ENCODE results near the gene TEX54.

The TEX54 gene

GRCh38 chr11:62787005-62787759 lies 45.5 kb downstream of the TEX54 start, which contains the start of gene TMEM179B:
Gene TMEM179B, plus strand, starts transcription at chr11:62787402. Its CDS starts 30 bp downstream, at chr11:62787432.
- peak; percentile 98 for DNase-seq (ENCODE audit: low read depth)

DNA sequence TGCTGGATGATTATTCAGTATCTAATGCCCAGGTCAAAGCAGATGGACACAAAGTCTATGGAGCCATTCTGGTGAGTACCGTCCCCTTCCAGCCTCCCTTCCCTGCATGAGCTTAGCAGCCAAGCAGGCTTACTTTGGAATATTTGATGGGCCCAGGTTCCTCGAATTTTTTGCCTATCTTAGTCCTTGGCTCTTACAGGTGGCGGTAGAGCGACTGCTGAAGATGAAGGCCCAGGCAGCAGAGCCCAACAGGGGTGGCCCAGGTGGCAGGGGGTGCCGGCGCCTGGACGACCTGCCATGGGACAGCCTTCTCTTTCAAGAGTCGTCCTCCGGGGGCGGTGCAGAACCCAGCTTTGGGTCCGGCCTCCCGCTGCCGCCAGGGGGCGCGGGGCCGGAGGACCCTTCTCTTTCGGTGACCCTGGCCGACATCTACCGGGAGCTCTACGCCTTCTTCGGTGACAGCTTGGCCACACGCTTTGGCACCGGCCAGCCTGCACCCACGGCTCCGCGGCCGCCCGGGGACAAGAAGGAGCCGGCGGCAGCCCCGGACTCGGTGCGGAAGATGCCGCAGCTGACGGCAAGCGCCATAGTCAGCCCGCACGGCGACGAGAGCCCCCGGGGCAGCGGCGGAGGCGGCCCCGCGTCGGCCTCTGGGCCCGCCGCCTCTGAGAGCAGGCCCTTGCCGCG lies 46.2 kb downstream of the TEX54 start:
- DNase-seq (ENCODE audit: low read depth): peak; percentile 75

DNA sequence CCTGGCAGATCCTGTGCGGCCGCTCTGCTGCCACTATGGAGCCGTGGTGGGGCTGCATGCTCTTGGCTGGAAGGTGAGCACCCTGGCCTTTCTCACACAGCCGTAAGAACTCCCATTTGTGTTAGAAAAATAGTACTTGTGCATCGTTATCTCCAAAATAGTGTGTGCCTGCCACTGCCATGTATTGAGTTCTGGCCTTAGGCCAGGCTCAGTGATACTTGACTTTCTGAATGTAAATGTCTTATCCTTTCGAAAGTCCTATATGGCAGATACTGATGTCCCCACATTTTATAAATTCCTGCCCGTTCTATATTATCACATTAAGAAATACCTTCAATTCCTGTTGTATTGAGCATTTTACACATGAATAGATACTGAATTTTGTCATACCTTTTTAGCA lies 49.9 kb downstream of the TEX54 start:
- no peak for DNase-seq (ENCODE audit: low read depth)
